GM21360 (cell line): ENCODE results near the gene HELT.
"Not testable (repeated sequence)": the region's sequence is repeated elsewhere in the genome, so short reads cannot be mapped to it uniquely, and the experiment has no call there.

ENCODE experiments used
- ATAC-seq: cut with Tn5 transposase; IDR thresholded peaks from one replicate; pipeline ENCODE4 v1.9.1; 2021; ENCODE audit warnings: mild to moderate bottlenecking, moderate library complexity; ENCODE audit not compliant: unreplicated experiment

HELT gene, protein sequence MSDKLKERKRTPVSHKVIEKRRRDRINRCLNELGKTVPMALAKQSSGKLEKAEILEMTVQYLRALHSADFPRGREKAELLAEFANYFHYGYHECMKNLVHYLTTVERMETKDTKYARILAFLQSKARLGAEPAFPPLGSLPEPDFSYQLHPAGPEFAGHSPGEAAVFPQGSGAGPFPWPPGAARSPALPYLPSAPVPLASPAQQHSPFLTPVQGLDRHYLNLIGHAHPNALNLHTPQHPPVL

GRCh38 chr4:185017964-185018772 is at the start of gene HELT:
Gene HELT (plus strand): TSS chr4:185018490. CDS start chr4:185018929, 439 bp downstream.
- no peak for ATAC-seq

DNA sequence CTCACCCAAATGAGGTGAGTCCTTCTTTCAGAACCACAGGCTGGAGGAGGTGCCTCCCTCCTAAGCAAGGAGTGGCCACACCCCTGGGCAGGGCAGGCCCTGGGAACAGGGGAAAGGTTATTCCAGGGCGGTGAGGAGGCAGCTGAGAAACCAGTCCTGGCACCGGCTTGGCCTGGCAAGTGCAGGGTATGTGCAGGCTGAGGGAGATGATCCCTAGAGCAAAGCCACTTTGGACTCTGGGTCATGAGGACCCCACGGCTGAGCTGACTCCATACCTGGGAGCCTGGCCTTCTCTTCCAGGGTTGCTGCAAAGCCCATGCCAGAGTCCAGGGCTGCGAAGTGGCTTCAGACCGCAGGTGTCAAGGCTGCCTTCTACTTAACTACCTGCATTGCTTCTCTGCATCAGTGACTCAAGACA is 49.5 kb upstream of the HELT start:
- ATAC-seq: no peak

DNA sequence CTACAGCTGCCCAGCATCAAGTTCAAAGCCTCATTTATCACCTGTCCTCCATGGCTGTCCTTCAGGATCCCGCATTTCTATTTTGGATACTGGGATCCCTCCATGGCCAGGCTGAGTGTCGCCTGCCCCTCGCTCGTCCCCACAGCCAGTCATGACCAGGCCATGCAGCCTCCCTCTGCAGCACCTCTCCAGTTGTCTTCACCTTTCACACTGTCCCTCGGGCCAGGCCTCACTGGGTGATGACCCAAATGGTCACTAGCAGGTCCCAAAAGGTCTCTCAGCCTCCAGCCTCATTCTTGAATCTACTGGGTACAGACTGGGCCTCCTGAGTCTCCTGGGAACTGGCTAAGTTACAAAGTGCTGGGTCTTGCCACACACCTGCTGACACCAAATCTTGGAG is 48.7 kb upstream of the HELT start:
- no peak for ATAC-seq

DNA sequence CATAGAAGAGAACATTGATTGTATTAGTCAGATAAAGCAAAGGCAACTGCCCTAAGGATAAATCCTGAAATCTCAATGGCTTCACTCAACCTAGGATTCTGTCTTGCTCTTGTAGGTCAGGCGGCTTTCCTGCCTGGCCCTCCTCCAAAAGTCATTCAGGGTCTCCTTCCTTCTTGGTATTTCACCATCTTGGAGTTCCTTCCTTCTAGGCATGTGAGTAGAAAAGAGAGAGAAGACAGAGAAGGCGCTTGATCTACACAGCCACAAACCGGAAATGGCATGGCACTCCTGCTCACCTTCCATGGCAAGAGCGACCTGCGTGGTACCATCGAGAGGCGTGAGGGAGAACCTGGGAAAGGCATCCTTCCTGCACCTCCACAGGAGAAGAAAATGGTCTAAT is 45.3 kb upstream of the HELT start:
- ATAC-seq: no peak

- ATAC-seq: not testable (repeated sequence)
These were observed 41.9 kb upstream of the HELT start for GRCh38 chr4:184976348-184976747.

GRCh38 chr4:184977747-184978146 is 40.5 kb upstream of the HELT start:
- no peak for ATAC-seq

DNA sequence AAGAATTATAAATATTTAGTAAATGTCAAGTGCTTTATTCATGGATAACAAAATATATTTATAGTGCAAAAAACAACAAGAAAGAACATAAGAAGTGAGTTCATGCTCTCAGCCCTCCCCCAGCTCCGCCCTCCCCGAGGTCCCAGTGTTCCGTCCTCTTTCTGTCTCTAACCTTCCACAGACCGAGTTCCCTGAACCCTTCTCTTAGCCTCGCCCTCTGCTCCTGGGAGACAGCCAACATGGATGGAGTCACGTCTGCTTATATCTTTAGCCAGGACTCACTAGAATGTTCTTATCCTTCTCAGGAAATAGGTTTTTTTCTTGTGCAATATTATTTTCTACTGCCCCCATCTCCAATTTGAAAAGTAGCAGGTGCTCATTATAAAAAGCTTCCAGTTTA is 40.1 kb upstream of the HELT start:
- no peak for ATAC-seq

- no peak for ATAC-seq
These were observed 38.7 kb upstream of the HELT start for GRCh38 chr4:184979461-184980124.

GRCh38 chr4:184980261-184980660 is 38.0 kb upstream of the HELT start:
- ATAC-seq: no peak

GRCh38 chr4:184983672-184984356 is 34.5 kb upstream of the HELT start:
- ATAC-seq: peak; percentile 55

DNA sequence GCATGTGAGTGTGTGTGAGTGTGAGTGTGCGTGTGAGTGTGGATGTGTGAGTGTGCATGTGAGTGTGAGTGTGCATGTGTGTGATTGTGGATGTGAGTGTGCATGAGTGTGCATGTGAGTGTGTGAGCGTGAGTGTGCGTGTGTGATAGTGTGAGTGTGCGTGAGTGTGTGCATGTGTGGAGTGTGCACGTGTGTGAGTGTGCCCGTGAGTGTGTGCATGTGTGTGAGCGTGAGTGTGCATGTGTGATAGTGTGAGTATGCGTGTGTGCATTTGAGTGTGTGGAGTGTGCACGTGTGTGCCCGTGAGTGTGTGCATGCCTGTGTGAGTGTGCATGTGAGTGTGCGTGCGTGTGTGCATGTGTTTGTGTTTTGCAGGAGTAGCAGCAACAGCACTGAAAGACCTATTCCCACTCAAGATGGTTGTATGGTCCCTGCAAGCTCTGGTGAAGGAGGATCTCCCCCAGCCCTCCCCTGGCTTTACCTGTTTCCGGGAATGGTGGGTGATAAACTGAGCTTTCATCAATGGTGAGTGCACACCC is 30.7 kb upstream of the HELT start:
- ATAC-seq: no peak

DNA sequence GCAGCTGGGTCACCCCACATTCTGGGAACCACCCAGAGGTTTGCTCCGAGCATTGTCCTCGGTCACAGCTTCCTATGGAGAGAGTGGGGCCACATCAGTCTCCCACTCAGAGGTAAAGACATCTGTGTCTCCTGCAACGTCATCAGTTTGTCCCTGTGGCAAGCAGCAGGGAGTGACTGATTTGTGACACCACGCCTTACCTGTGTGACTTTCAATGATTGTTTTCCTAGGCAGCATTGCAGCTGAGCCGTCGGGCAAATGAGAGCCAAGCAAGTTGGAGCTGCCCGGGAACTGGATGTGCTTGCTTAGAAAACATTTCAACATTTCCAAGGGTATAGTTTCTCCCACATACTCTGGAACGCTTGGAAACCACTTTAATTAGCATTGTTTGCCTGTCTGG is 29.7 kb upstream of the HELT start:
- no peak for ATAC-seq

DNA sequence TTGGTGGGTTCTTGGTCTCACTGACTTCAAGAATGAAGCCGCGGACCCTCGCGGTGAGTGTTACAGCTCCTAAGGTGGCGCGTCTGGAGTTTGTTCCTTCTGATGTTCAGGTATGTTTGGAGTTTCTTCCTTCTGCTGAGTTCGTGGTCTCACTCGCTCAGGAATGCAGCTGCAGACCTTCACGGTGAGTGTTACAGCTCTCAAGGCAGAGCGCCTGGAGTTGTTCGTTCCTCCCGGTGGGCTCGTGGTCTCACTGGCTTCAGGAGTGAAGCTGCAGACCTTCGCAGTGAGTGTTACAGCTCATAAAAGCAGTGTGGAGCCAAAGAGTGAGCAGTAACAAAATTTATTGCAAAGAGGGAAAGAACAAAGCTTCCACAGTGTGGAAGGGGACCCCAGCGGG is 29.0 kb upstream of the HELT start:
- not testable (repeated sequence) for ATAC-seq

DNA sequence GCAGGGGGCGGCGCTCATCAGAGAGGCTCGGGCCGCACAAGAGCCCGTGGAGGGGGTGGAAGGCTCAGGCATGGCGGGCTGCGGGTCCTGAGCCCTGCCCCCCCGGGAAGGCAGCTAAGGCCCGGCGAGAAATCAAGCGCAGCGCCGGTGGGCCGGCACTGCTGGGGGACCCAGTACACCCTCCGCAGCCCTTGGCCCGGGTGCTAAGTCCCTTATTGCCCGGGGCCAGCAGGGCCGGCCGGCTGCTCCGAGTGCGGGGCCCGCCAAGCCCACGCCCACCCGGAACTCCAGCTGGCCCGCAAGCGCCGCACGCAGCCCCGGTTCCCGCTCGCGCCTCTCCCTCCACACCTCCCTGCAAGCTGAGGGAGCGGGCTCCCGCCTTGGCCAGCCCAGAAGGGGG is 28.2 kb upstream of the HELT start:
- not testable (repeated sequence) for ATAC-seq

- ATAC-seq: no peak
These were observed 26.4 kb upstream of the HELT start for GRCh38 chr4:184991860-184992259.

DNA sequence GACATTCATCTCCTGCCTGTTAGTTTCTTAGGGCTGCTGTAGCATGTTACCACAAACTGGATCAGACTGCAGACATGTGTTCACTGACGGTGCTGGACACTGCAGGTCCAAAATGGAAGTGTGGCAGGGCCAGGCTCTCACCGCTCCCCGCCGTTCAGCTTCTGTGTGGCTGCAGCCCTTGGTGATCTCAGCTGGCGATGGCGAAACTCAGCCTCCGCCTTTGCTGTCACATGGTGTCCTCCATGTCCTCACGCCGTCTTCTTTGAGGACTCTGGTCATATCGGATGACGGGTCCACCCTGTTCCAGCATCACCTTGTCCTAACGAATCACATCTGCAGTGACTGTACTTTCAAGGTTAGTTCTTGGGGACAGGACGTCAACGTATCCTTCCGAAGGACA is 25.9 kb upstream of the HELT start:
- ATAC-seq: no peak

DNA sequence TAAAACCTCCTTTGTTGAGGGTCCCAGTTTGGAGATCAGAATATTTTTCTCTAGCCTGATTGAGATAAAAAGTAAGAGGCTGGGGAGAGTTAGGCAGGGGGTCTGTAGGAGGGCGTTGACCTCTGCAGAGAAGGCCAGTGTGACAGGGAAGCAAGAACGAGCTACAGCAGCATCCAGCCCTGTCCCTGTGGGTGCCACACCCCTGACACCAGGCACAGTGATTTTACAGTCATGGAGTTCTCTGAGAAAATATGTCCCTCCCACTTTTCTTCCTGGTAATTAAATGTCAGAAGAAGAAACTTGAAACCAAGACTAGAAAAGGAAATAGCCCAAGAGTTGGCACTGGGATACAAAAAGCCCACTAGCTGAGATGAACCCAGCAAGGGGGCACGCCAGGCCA is 25.0 kb upstream of the HELT start:
- no peak for ATAC-seq

GRCh38 chr4:184994010-184994622 is 24.2 kb upstream of the HELT start:
- no peak for ATAC-seq

DNA sequence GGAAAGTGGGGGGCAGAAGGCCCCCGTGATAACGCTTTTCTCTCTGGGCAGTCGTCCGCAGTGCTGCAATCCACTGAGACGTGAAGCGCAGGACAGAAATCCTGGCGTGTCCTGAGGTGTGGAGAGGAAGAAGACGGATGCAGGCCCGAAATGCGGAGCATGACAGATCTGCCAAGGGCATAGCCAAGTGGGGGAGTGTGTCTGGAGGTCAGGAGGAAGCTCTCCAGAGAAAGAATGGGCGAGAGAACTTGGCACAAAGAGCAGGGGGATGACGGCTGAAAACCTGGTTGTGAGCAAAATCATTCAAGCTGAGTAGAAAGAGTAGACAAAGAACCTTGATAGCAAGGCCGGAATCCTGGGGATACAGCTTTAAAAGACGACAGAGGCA is 23.7 kb upstream of the HELT start:
- no peak for ATAC-seq

DNA sequence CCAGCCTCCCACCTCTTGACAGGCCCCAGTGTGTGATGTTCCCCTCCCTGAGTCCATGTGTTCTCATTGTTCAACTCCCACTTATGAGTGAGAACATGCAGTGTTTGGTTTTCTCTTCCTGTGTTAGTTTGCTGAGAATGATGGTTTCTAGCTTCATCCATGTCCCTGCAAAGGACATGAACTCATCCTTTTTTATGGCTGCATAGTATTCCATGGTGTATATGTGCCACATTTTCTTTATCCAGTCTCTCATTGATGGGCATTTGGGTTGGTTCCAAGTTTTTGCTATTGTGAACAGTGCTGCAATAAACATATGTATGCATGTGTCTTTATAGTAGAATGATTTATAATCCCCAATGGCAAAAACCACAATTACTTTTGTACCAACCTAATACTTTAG is 20.6 kb upstream of the HELT start:
- not testable (repeated sequence) for ATAC-seq

DNA sequence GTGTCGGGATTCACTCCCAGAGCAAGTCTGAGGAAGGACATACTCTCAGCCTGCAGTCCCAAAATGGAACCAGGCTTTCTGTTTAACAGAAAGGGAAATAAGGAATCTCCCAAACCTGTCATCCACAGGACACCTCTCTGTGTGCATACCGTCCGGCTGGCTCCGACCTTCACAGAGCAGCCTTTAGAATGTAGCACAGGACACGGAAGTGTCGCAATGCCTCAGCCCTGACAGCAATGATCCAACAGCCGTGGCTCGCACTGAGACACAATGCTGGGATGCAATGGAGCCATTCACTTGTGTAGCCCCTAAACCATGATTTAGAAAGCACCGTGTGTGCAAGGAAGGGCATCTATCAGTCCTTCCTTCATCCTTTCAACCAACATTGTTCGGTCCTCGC is 15.5 kb upstream of the HELT start:
- no peak for ATAC-seq
